ENCODE measurements around the gene WNT9A. TPM values are rescaled to one million over a fixed set of nuclear protein-coding genes. Genes with fewer than 3 reads are reported as not detected.

WNT9A gene
- total and polyA plus RNA-seq, 2 donors from 2014 or later: 0.58 to 3.1 TPM

GRCh38 chr1:227923353-227924167, 24.2 kb downstream of the WNT9A start:
- FAIRE-seq: no peak
- H3K36me3 ChIP-seq (ENCODE audit: control insufficient read depth in 2 of 3, insufficient read depth in 3 of 3, low read length in 3 of 3): no peaks in the 10 kb centered on the region
- no peak overlapping the region for H3K9ac ChIP-seq (ENCODE audit: low read length in 3 of 3)

GRCh38 chr1:227922501-227923352, 25.0 kb downstream of the WNT9A start:
- H3K9me3 ChIP-seq (ENCODE audit: control insufficient read depth in 2 of 3, insufficient read depth in 1 of 3, low read length in 3 of 3): no peaks in the 10 kb centered on the region
- DNase-seq (peak in 4 of 5 donors; percentile 45 to 82 (median 75)), FAIRE-seq (no peak)
- no peak overlapping the region for H3K27ac ChIP-seq (ENCODE audit: low read depth in 2 of 2, low read length in 2 of 2)
- H3K4me3 ChIP-seq (ENCODE audit: low read length in 3 of 3): no peak overlapping the region
- no peaks in the 10 kb centered on the region for H3K4me1 ChIP-seq (ENCODE audit: control insufficient read depth in 2 of 3, insufficient read depth in 2 of 3, low read depth in 1 of 3, low read length in 3 of 3)
- no peak overlapping the region for H3K9ac ChIP-seq (ENCODE audit: low read length in 3 of 3)
- no peaks in the 10 kb centered on the region for H3K36me3 ChIP-seq (ENCODE audit: control insufficient read depth in 2 of 3, insufficient read depth in 3 of 3, low read length in 3 of 3)
- intact Hi-C loops (cut with DNase I): no loop called here
- no peaks in the 10 kb centered on the region for H3K27me3 ChIP-seq (ENCODE audit: control insufficient read depth, insufficient read depth, low read length)
- no peak for TF ChIP-seq CTCF (IDR thresholded peaks at IDR 0.05; ENCODE audit: borderline replicate concordance, extremely low read depth, insufficient read depth)

More at GRCh38 chr1:227923353-227924167, 24.2 kb downstream of the WNT9A start:
- no peak overlapping the region for H3K4me3 ChIP-seq (ENCODE audit: low read length in 3 of 3)
- intact Hi-C loops (cut with DNase I): no loop called here
- H3K27me3 ChIP-seq (ENCODE audit: control insufficient read depth, insufficient read depth, low read length): no peaks in the 10 kb centered on the region
- H3K4me1 ChIP-seq (ENCODE audit: control insufficient read depth in 2 of 3, insufficient read depth in 2 of 3, low read depth in 1 of 3, low read length in 3 of 3): no peaks in the 10 kb centered on the region
- no peak for TF ChIP-seq CTCF (IDR thresholded peaks at IDR 0.05; ENCODE audit: borderline replicate concordance, extremely low read depth, insufficient read depth)
- H3K27ac ChIP-seq (ENCODE audit: low read depth in 2 of 2, low read length in 2 of 2): no peak overlapping the region
- H3K9me3 ChIP-seq (ENCODE audit: control insufficient read depth in 2 of 3, insufficient read depth in 1 of 3, low read length in 3 of 3): no peaks in the 10 kb centered on the region
- DNase-seq: peak in 1 of 5 donors; percentile 59

GRCh38 chr1:227921461-227922185, 26.1 kb downstream of the WNT9A start:
- H3K9me3 ChIP-seq (ENCODE audit: control insufficient read depth in 2 of 3, insufficient read depth in 1 of 3, low read length in 3 of 3): no peaks in the 10 kb centered on the region
- no peaks in the 10 kb centered on the region for H3K36me3 ChIP-seq (ENCODE audit: control insufficient read depth in 2 of 3, insufficient read depth in 3 of 3, low read length in 3 of 3)
- no peak overlapping the region for H3K9ac ChIP-seq (ENCODE audit: low read length in 3 of 3)
- H3K27me3 ChIP-seq (ENCODE audit: control insufficient read depth, insufficient read depth, low read length): no peaks in the 10 kb centered on the region
- H3K27ac ChIP-seq (ENCODE audit: low read depth in 2 of 2, low read length in 2 of 2): no peak overlapping the region
- no peak for TF ChIP-seq CTCF (IDR thresholded peaks at IDR 0.05; ENCODE audit: borderline replicate concordance, extremely low read depth, insufficient read depth)
- intact Hi-C loops (cut with DNase I): no loop called here
- no peaks in the 10 kb centered on the region for H3K4me1 ChIP-seq (ENCODE audit: control insufficient read depth in 2 of 3, insufficient read depth in 2 of 3, low read depth in 1 of 3, low read length in 3 of 3)
- DNase-seq: peak in 1 of 5 donors; percentile 72
- H3K4me3 ChIP-seq (ENCODE audit: low read length in 3 of 3): no peak overlapping the region
- FAIRE-seq: no peak

Data from kidney (tissue), 14 donors.